AG09309 (cell line): ENCODE data around the gene DIPK1A.
"Not testable (repeated sequence)": the region's sequence is repeated elsewhere in the genome, so short reads cannot be mapped to it uniquely, and the experiment has no call there.

Source experiments
- DNase-seq: peaks from one replicate; pipeline ENCODE4 v3.0.0-alpha.2; 2010; ENCODE audit warnings: low read depth
- H3K4me3 ChIP-seq: 2 replicates; pipeline ENCODE4 v1.5.1; 2011; ENCODE audit warnings: mild to moderate bottlenecking, low read depth, low read length, moderate library complexity; ENCODE audit not compliant: control insufficient read depth
- TF ChIP-seq, protein P1 (sequence below): IDR thresholded peaks from 2 replicates; pipeline ENCODE4 v1.5.1; 2011; ENCODE audit warnings: mild to moderate bottlenecking, low read depth, low read length, inconsistent platforms; ENCODE audit not compliant: insufficient read depth, control insufficient read depth; ENCODE audit errors: missing control alignments

DIPK1A gene

DNA sequence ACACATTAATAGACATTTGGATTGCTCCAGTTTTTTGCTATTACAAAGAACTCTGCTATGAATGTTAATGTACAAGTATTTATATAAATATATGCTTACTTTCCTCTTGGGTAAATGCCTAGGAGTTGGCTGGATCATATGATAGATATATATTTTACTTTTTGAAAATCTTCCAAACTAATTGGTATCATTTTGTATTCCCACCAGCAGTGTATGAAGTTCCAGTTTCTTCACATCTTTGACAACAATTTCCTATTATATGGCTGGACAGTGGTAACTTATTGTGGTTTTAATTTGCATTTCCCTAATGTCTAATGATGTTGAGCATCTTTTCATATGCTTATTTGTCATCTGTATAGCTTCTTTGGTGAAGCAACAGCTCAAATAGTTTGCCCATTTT, 23.8 kb upstream of the DIPK1A start:
- no peak overlapping the region for H3K4me3 ChIP-seq
- TF ChIP-seq, protein P1, sequence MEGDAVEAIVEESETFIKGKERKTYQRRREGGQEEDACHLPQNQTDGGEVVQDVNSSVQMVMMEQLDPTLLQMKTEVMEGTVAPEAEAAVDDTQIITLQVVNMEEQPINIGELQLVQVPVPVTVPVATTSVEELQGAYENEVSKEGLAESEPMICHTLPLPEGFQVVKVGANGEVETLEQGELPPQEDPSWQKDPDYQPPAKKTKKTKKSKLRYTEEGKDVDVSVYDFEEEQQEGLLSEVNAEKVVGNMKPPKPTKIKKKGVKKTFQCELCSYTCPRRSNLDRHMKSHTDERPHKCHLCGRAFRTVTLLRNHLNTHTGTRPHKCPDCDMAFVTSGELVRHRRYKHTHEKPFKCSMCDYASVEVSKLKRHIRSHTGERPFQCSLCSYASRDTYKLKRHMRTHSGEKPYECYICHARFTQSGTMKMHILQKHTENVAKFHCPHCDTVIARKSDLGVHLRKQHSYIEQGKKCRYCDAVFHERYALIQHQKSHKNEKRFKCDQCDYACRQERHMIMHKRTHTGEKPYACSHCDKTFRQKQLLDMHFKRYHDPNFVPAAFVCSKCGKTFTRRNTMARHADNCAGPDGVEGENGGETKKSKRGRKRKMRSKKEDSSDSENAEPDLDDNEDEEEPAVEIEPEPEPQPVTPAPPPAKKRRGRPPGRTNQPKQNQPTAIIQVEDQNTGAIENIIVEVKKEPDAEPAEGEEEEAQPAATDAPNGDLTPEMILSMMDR: no peak
- DNase-seq: no peak

- no peak for DNase-seq
- H3K4me3 ChIP-seq: no peak overlapping the region
- TF ChIP-seq, protein P1: no peak
Measured at GRCh38 chr1:92980732-92981647, 19.7 kb upstream of the DIPK1A start.

DNA sequence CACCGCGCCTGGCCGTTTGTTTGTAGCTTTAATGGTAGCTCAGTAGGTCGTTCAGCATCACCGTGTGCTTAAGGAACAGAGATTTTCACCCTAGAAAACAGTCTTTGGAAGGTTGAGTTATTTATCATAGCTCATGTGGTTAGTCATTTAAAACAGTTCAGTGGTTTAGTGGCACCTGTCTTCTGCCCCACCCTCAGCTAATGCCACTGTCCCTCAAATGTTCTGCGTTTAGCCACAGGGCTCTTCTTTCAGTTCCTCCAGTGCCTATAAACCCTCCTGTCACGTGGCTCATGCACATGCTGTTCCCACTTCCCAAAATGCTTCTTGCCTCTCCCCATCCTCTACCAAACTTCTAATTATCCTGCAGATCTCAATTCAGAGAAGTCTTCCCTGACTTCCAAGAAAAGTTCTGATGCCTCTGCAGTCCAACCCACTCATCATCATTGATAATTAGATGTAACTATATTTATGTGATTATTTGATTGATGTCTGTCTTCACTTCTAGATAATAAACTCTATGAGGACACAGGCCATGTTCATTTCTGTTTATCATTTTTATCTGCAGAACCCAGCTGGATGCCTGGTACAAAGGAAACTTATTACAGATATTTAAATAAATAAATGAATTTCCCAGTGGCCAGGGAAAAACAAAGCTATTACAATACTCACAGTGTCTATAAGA, 14.4 kb upstream of the DIPK1A start:
- TF ChIP-seq, protein P1: no peak
- no peak overlapping the region for H3K4me3 ChIP-seq
- DNase-seq: no peak

GRCh38 chr1:92974112-92974511, 12.8 kb upstream of the DIPK1A start:
- not testable (repeated sequence) for H3K4me3 ChIP-seq, DNase-seq

DNA sequence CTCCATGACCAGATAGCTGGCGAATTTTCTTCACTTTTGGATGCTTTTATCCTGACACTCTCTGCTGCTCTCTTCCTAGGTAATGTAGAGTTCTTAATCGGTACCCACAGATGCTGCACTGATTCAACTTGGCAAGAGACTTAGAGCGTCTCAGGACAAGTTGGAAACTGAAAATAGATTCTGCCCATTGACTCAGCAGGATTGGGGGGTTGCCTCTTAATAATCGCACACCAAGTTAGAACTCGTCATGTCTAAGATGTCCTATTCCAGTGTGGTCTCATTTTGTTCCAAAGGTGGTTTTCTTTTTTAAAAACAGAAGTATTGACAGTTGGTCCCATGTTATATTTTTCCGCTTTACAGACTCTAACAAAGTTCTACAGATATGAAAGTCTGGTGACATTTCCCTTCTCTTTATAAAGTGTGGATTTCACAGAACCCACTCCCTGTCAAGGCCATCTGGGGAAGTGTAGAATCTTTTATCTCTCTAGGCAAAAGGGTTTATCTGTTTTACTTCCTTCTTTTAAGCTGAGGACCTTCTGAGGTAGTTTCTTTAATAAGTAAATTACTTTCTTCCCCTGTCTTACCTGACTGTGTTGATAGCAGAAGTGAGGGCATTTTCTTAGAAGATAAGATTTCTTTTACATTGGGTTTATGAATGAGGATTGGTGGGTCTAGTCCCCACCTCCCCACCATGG, 12.1 kb upstream of the DIPK1A start:
- H3K4me3 ChIP-seq: no peak overlapping the region
- TF ChIP-seq, protein P1: no peak

GRCh38 chr1:92972409-92973129, 11.3 kb upstream of the DIPK1A start:
- TF ChIP-seq, protein P1: no peak
- no peak overlapping the region for H3K4me3 ChIP-seq
- DNase-seq: no peak

More for the DNA sequence above, 12.1 kb upstream of the DIPK1A start:
- DNase-seq: no peak

- H3K4me3 ChIP-seq, DNase-seq: not testable (repeated sequence)
Measured at GRCh38 chr1:92971932-92972331, 10.7 kb upstream of the DIPK1A start.
